NCI-H2196 (cell line): ENCODE data around the gene CCDC148.
A peak's percentile ranks its signal among the peaks of the same experiment; 100 is the strongest.

Experiments used
- DNase-seq: peaks from one replicate; lab custom pipeline; 2025; ENCODE audit not compliant: unreplicated experiment; lab: John Stamatoyannopoulos, UW

Gene CCDC148

GRCh38 chr2:158456309-158457066 is at the start of gene CCDC148, which contains the start of gene PKP4:
Gene CCDC148, minus strand, starts transcription at chr2:158456753. Its CDS starts 314 bp downstream, at chr2:158456439.
Gene PKP4, plus strand, starts transcription at chr2:158456952. Its CDS starts 76,233 bp downstream, at chr2:158533185.
- peak; percentile 94 for DNase-seq

- no peak for DNase-seq
These were observed 48.9 kb upstream of the CCDC148 start for GRCh38 chr2:158505448-158505934.

- DNase-seq = no peak
These were observed 47.5 kb upstream of the CCDC148 start for GRCh38 chr2:158504088-158504487.

- DNase-seq = no peak
These were observed 46.4 kb upstream of the CCDC148 start for GRCh38 chr2:158502974-158503373.

- peak; percentile 63 for DNase-seq
These were observed 44.7 kb upstream of the CCDC148 start for GRCh38 chr2:158501301-158501700.

GRCh38 chr2:158500333-158500732 is 43.8 kb upstream of the CCDC148 start:
- no peak for DNase-seq

- no peak for DNase-seq
These were observed 42.8 kb upstream of the CCDC148 start for GRCh38 chr2:158499383-158499782.

- no peak for DNase-seq
These were observed 42.2 kb upstream of the CCDC148 start for GRCh38 chr2:158498749-158499136.

- no peak for DNase-seq
These were observed 41.6 kb upstream of the CCDC148 start for GRCh38 chr2:158498043-158498748.

GRCh38 chr2:158497486-158497885 is 40.9 kb upstream of the CCDC148 start:
- no peak for DNase-seq

- DNase-seq = no peak
These were observed 40.4 kb upstream of the CCDC148 start for GRCh38 chr2:158496986-158497385.

GRCh38 chr2:158495175-158495574 is 38.6 kb upstream of the CCDC148 start:
- no peak for DNase-seq

- DNase-seq = peak; percentile 29
These were observed 36.9 kb upstream of the CCDC148 start for GRCh38 chr2:158493458-158493857.

GRCh38 chr2:158491072-158491471 is 34.5 kb upstream of the CCDC148 start:
- no peak for DNase-seq

- no peak for DNase-seq
These were observed 33.0 kb upstream of the CCDC148 start for GRCh38 chr2:158489366-158490112.

GRCh38 chr2:158488442-158489216 is 32.1 kb upstream of the CCDC148 start:
- no peak for DNase-seq

- no peak for DNase-seq
These were observed 30.9 kb upstream of the CCDC148 start for GRCh38 chr2:158487419-158487818.

GRCh38 chr2:158486970-158487325 is 30.4 kb upstream of the CCDC148 start:
- no peak for DNase-seq

GRCh38 chr2:158486150-158486969 is 29.8 kb upstream of the CCDC148 start:
- DNase-seq = no peak
